HG03045 (cell line): ENCODE results near the gene GRID2IP.
A peak's percentile ranks its signal among the peaks of the same experiment; 100 is the strongest.

Experiments used
- ATAC-seq: cut with Tn5 transposase; IDR thresholded peaks from one replicate; pipeline ENCODE4 v1.9.1; 2021; ENCODE audit warnings: mild to moderate bottlenecking, moderate library complexity; ENCODE audit not compliant: unreplicated experiment

The GRID2IP gene

GRCh38 chr7:6528401-6529130 lies 22.7 kb downstream of the GRID2IP start:
- no peak for ATAC-seq

GRCh38 chr7:6526997-6527378 lies 24.3 kb downstream of the GRID2IP start:
- ATAC-seq: no peak

- no peak for ATAC-seq
Measured at GRCh38 chr7:6520163-6520981, 30.9 kb downstream of the GRID2IP start.

- ATAC-seq: peak; percentile 58
Measured at GRCh38 chr7:6516387-6516983, 34.8 kb downstream of the GRID2IP start.

- no peak for ATAC-seq
Measured at GRCh38 chr7:6513541-6513940, 37.7 kb downstream of the GRID2IP start.

GRCh38 chr7:6512892-6513291 lies 38.4 kb downstream of the GRID2IP start:
- no peak for ATAC-seq

GRCh38 chr7:6510476-6511133 lies 40.7 kb downstream of the GRID2IP start:
- no peak for ATAC-seq

GRCh38 chr7:6508950-6509349 lies 42.3 kb downstream of the GRID2IP start:
- ATAC-seq: no peak

- ATAC-seq: no peak
Measured at GRCh38 chr7:6508539-6508938, 42.7 kb downstream of the GRID2IP start.

- no peak for ATAC-seq
Measured at GRCh38 chr7:6507906-6508305, 43.4 kb downstream of the GRID2IP start.

- no peak for ATAC-seq
Measured at GRCh38 chr7:6505685-6506559, 45.3 kb downstream of the GRID2IP start.

GRCh38 chr7:6504996-6505395 lies 46.3 kb downstream of the GRID2IP start:
- ATAC-seq: no peak

- ATAC-seq: no peak
Measured at GRCh38 chr7:6502886-6503285, 48.4 kb downstream of the GRID2IP start.

GRCh38 chr7:6501586-6502564 lies 49.4 kb downstream of the GRID2IP start:
- ATAC-seq: no peak

- no peak for ATAC-seq
Measured at GRCh38 chr7:6500691-6501090, 50.6 kb downstream of the GRID2IP start.

- no peak for ATAC-seq
Measured at GRCh38 chr7:6497994-6498393, 53.3 kb downstream of the GRID2IP start.

- no peak for ATAC-seq
Measured at GRCh38 chr7:6497637-6497905, 53.7 kb downstream of the GRID2IP start.

- no peak for ATAC-seq
Measured at GRCh38 chr7:6496842-6497636, 54.2 kb downstream of the GRID2IP start.
